KMS-11 (cell line): ENCODE results near the gene MAPKAP1.

Experiments used
- H2AFZ ChIP-seq: fragments of 200-600 bp; sonication (generic); 2 replicates; pipeline ENCODE4 v1.6.1; 2016; ENCODE audit warnings: antibody characterized with exemption, mixed run types, low read depth
- H3K27ac ChIP-seq: fragments of 200-600 bp; sonication (generic); 2 replicates; pipeline ENCODE4 v1.6.1; 2016; ENCODE audit warnings: mild to moderate bottlenecking, mixed run types
- H3K27me3 ChIP-seq: fragments of 200-600 bp; sonication (generic); 2 replicates; pipeline ENCODE4 v1.6.1; 2017; ENCODE audit warnings: mild to moderate bottlenecking, low read depth, mixed run types, moderate library complexity; ENCODE audit not compliant: insufficient read depth
- H3K36me3 ChIP-seq: fragments of 200-600 bp; sonication (generic); 2 replicates; pipeline ENCODE4 v1.6.1; 2017; ENCODE audit warnings: mild to moderate bottlenecking, mixed run types; ENCODE audit not compliant: insufficient read depth
- H3K4me1 ChIP-seq: fragments of 200-600 bp; sonication (generic); 2 replicates; pipeline ENCODE4 v1.6.1; 2016; ENCODE audit warnings: mild to moderate bottlenecking, low read depth, mixed run types; ENCODE audit not compliant: poor library complexity, severe bottlenecking
- H3K4me2 ChIP-seq: fragments of 200-600 bp; sonication (generic); 2 replicates; pipeline ENCODE4 v1.7.0; 2016; ENCODE audit warnings: mild to moderate bottlenecking, mixed run types
- H3K4me3 ChIP-seq: fragments of 200-600 bp; sonication (generic); IDR thresholded peaks from 2 replicates; pipeline ENCODE4 v1.6.1; 2017; ENCODE audit warnings: low read depth, low read length, mixed read lengths; ENCODE audit not compliant: insufficient read depth
- H3K79me2 ChIP-seq: fragments of 200-600 bp; sonication (generic); 2 replicates; pipeline ENCODE4 v1.6.1; 2016; ENCODE audit warnings: low read depth, mixed run types; ENCODE audit not compliant: insufficient read depth
- H3K9ac ChIP-seq: fragments of 200-600 bp; sonication (generic); 2 replicates; pipeline ENCODE4 v1.6.1; 2016; ENCODE audit warnings: mild to moderate bottlenecking, mixed run types
- H4K20me1 ChIP-seq: fragments of 200-600 bp; sonication (generic); 2 replicates; pipeline ENCODE4 v1.6.1; 2016; ENCODE audit warnings: mild to moderate bottlenecking, mixed run types; ENCODE audit not compliant: insufficient read depth
- TF ChIP-seq, protein P1 (sequence below): fragments of 200-600 bp; sonication (generic); conservative IDR thresholded peaks from 2 replicates; pipeline ENCODE4 v1.6.1; 2017; ENCODE audit warnings: low read depth, mild to moderate bottlenecking, antibody characterized with exemption, low read length, moderate library complexity, mixed read lengths

MAPKAP1 gene

DNA sequence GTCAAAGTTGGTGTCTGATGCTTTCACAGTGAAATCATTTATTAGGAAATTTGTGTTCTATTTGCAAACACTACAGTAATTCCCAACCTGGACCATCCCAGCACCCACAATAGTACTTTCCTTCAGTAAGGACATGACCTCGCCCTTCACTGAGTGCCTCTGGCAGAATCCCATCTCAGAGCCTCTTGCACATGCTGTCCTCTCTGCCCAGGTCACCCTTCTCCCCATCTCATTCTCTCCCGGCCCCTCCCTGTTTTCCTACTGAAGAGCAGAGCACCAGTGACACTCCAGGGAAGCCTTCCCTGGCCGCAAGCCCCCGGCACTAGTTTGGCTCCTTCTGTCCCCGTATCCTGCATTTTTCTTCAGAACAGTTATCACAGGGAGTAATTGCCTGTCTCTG, 220.4 kb downstream of the MAPKAP1 start:
- no peak overlapping the region for H3K27ac ChIP-seq
- no peaks in the 10 kb centered on the region for H3K36me3 ChIP-seq
- TF ChIP-seq, protein P1, sequence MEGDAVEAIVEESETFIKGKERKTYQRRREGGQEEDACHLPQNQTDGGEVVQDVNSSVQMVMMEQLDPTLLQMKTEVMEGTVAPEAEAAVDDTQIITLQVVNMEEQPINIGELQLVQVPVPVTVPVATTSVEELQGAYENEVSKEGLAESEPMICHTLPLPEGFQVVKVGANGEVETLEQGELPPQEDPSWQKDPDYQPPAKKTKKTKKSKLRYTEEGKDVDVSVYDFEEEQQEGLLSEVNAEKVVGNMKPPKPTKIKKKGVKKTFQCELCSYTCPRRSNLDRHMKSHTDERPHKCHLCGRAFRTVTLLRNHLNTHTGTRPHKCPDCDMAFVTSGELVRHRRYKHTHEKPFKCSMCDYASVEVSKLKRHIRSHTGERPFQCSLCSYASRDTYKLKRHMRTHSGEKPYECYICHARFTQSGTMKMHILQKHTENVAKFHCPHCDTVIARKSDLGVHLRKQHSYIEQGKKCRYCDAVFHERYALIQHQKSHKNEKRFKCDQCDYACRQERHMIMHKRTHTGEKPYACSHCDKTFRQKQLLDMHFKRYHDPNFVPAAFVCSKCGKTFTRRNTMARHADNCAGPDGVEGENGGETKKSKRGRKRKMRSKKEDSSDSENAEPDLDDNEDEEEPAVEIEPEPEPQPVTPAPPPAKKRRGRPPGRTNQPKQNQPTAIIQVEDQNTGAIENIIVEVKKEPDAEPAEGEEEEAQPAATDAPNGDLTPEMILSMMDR = no peak
- H3K27me3 ChIP-seq = no peaks in the 10 kb centered on the region
- no peaks in the 10 kb centered on the region for H3K79me2 ChIP-seq
- no peak overlapping the region for H2AFZ ChIP-seq
- H3K4me1 ChIP-seq = no peaks in the 10 kb centered on the region
- no peak overlapping the region for H3K9ac ChIP-seq
- no peaks in the 10 kb centered on the region for H4K20me1 ChIP-seq
- H3K4me2 ChIP-seq = no peak overlapping the region
- H3K4me3 ChIP-seq = no peak overlapping the region

DNA sequence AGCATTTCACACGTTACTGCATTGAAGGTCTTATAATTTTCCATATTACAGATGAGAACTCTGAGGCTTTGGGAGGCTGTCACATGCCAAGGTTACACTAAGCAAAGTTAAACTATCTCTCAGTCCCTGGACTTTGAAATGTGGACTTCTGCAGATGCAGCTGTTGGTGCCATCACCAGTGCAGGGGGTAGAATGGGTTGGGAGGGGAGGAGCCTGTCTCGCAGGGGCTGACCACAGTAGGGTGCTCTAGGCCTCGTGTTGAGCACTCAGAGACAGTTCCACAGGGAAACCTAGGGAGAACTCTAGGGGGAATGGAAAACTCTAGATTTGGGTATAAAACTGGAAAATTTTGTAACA, 220.9 kb downstream of the MAPKAP1 start:
- TF ChIP-seq, protein P1 = no peak
- H3K36me3 ChIP-seq = no peaks in the 10 kb centered on the region
- no peak overlapping the region for H2AFZ ChIP-seq
- H3K4me2 ChIP-seq = no peak overlapping the region
- no peak overlapping the region for H3K4me3 ChIP-seq
- no peaks in the 10 kb centered on the region for H3K79me2 ChIP-seq
- H3K27me3 ChIP-seq = no peaks in the 10 kb centered on the region
- H4K20me1 ChIP-seq = no peaks in the 10 kb centered on the region
- H3K9ac ChIP-seq = no peak overlapping the region
- H3K27ac ChIP-seq = no peak overlapping the region
- no peaks in the 10 kb centered on the region for H3K4me1 ChIP-seq

GRCh38 chr9:125485471-125486151, 221.4 kb downstream of the MAPKAP1 start:
- Histone ChIP-seq H3K27me3 (no peaks in the 10 kb centered on the region), H3K4me3 (no peak overlapping the region), H3K9ac (no peak overlapping the region), H4K20me1 (no peaks in the 10 kb centered on the region), H3K79me2 (no peaks in the 10 kb centered on the region), H3K36me3 (no peaks in the 10 kb centered on the region), H3K4me2 (no peak overlapping the region), H2AFZ (no peak overlapping the region), H3K4me1 (no peaks in the 10 kb centered on the region), H3K27ac (no peak overlapping the region)
- TF ChIP-seq, protein P1 = no peak

- Histone ChIP-seq H3K27me3 (no peaks in the 10 kb centered on the region), H3K4me2 (no peak overlapping the region), H3K27ac (no peak overlapping the region), H2AFZ (no peak overlapping the region), H3K4me3 (no peak overlapping the region), H4K20me1 (no peaks in the 10 kb centered on the region), H3K36me3 (no peaks in the 10 kb centered on the region), H3K4me1 (no peaks in the 10 kb centered on the region), H3K79me2 (no peaks in the 10 kb centered on the region), H3K9ac (no peak overlapping the region)
- TF ChIP-seq, protein P1 = no peak
These were observed 222.4 kb downstream of the MAPKAP1 start for GRCh38 chr9:125484350-125485282.
